ENCODE results near the gene DHX16. TPM values are rescaled to one million over a fixed set of nuclear protein-coding genes. Genes with fewer than 3 reads are reported as not detected.

DHX16 gene
- total RNA-seq, 2 donors from 2014 or later = 25.9 to 35.1 TPM

GRCh38 chr6:30686908-30687658 lies 14.3 kb upstream of the DHX16 start:
- Histone ChIP-seq H3K4me3 (peak overlapping the region; percentile 53), H3K27me3 (no peaks in the 10 kb centered on the region), H3K27ac (peak overlapping the region; percentile 84), H3K9ac (ENCODE audit: low read depth in 2 of 2, low read length in 2 of 2) (peak overlapping the region; percentile 91 to 92), H3K36me3 (no peaks in the 10 kb centered on the region), H3K9me3 (no peaks in the 10 kb centered on the region), H3K4me1 (peaks cover 11% of the 10 kb centered on the region)
- peak; percentile 88 for DNase-seq
- intact Hi-C loops (cut with DNase I) = no loop called here
- no peak for TF ChIP-seq CTCF (IDR thresholded peaks at IDR 0.05)

- H3K9me3 ChIP-seq = no peaks in the 10 kb centered on the region
- no peak for TF ChIP-seq CTCF (IDR thresholded peaks at IDR 0.05)
- peak within 1 kb of the TSS; percentile 84 for H3K27ac ChIP-seq
- H3K4me1 ChIP-seq = peaks cover 11% of the 10 kb centered on the region
- no peaks in the 10 kb centered on the region for H3K27me3 ChIP-seq
- peak within 1 kb of the TSS; percentile 53 for H3K4me3 ChIP-seq
- H3K9ac ChIP-seq (ENCODE audit: low read depth in 2 of 2, low read length in 2 of 2) = peak within 1 kb of the TSS; percentile 91 to 92
- DNase-seq = peak; percentile 80
- H3K36me3 ChIP-seq = no peaks in the 10 kb centered on the region
- intact Hi-C loops (cut with DNase I) = no loop called here
Observed at GRCh38 chr6:30686009-30686907, 13.5 kb upstream of the DHX16 start, which contains the start of gene PPP1R18. Gene PPP1R18 (minus strand): TSS chr6:30686645. CDS start chr6:30686018, 627 bp downstream.

- H3K36me3 ChIP-seq = no peaks in the 10 kb centered on the region
- no peaks in the 10 kb centered on the region for H3K9me3 ChIP-seq
- no peaks in the 10 kb centered on the region for H3K27me3 ChIP-seq
- H3K27ac ChIP-seq = peak overlapping the region; percentile 84
- peaks cover 13% of the 10 kb centered on the region for H3K4me1 ChIP-seq
- peak overlapping the region; percentile 53 for H3K4me3 ChIP-seq
- no peak for DNase-seq
- peak overlapping the region; percentile 67 to 92 for H3K9ac ChIP-seq (ENCODE audit: low read depth in 2 of 2, low read length in 2 of 2)
- intact Hi-C loops (cut with DNase I) = no loop called here
- TF ChIP-seq CTCF (IDR thresholded peaks at IDR 0.05) = no peak
Observed at GRCh38 chr6:30685157-30686008, 12.6 kb upstream of the DHX16 start.

- H3K27ac ChIP-seq = peak overlapping the region; percentile 84
- peaks cover 8% of the 10 kb centered on the region for H3K4me1 ChIP-seq
- peak overlapping the region; percentile 53 for H3K4me3 ChIP-seq
- H3K27me3 ChIP-seq = no peaks in the 10 kb centered on the region
- no peaks in the 10 kb centered on the region for H3K36me3 ChIP-seq
- H3K9me3 ChIP-seq = no peaks in the 10 kb centered on the region
- TF ChIP-seq CTCF (IDR thresholded peaks at IDR 0.05) = no peak
- peak overlapping the region; percentile 67 to 92 for H3K9ac ChIP-seq (ENCODE audit: low read depth in 2 of 2, low read length in 2 of 2)
- intact Hi-C loops (cut with DNase I) = no loop called here
- DNase-seq = peak; percentile 60
Observed at GRCh38 chr6:30684386-30685156, 11.8 kb upstream of the DHX16 start.

Data from colonic mucosa (tissue), 4 donors.